Neural cell (in vitro differentiated cells): ENCODE data around the gene RAB3GAP2. TPM values are rescaled to one million over a fixed set of nuclear protein-coding genes. Genes with fewer than 3 reads are reported as not detected.

Experiments used
- H2AFZ ChIP-seq: fragments of 200-600, 300-800 bp; sonication (generic), shearing (Covaris generic); 2 replicates; pipeline ENCODE4 v1.6.0; 2014; ENCODE audit warnings: low read depth, mild to moderate bottlenecking, antibody characterized with exemption, low read length, moderate library complexity
- H3F3A ChIP-seq: fragments of 200-600 bp; shearing (Covaris generic); 2 replicates; pipeline ENCODE4 v1.6.1; 2016; ENCODE audit warnings: mild to moderate bottlenecking, moderate library complexity, mixed read lengths, antibody characterized with exemption, low read length; ENCODE audit not compliant: insufficient read depth, poor library complexity, severe bottlenecking
- H3K27ac ChIP-seq: fragments of 200-600, 300-800 bp; sonication (generic), shearing (Covaris generic); 2 replicates; pipeline ENCODE4 v1.5.1; 2014; ENCODE audit warnings: mild to moderate bottlenecking, low read length, moderate library complexity
- H3K27me3 ChIP-seq: fragments of 300-800, 200-600 bp; sonication (generic), shearing (Covaris generic); 2 replicates; pipeline ENCODE4 v1.6.0; 2014; ENCODE audit warnings: mild to moderate bottlenecking, low read depth, low read length, moderate library complexity; ENCODE audit not compliant: insufficient read depth
- H3K36me3 ChIP-seq: fragments of 300-800, 200-600 bp; sonication (generic), shearing (Covaris generic); 2 replicates; pipeline ENCODE4 v1.5.1; 2014; ENCODE audit warnings: mild to moderate bottlenecking, antibody characterized with exemption, low read length, moderate library complexity; ENCODE audit not compliant: insufficient read depth
- H3K4me2 ChIP-seq: fragments of 300-800, 200-600 bp; sonication (generic), shearing (Covaris generic); 2 replicates; pipeline ENCODE4 v1.6.0; 2014; ENCODE audit warnings: mild to moderate bottlenecking, low read length
- H3K4me3 ChIP-seq: fragments of 300-800, 200-600 bp; sonication (generic), shearing (Covaris generic); 2 replicates; pipeline ENCODE4 v1.5.1; 2014; ENCODE audit warnings: mild to moderate bottlenecking, low read length, moderate library complexity
- H3K79me2 ChIP-seq: fragments of 200-600 bp; shearing (Covaris generic); replicated peaks from 2 replicates; pipeline ENCODE4 v1.6.0; 2014; ENCODE audit warnings: mild to moderate bottlenecking, low read length, moderate library complexity; ENCODE audit not compliant: insufficient read depth
- H3K9ac ChIP-seq: fragments of 300-800, 200-600 bp; sonication (generic), shearing (Covaris generic); 2 replicates; pipeline ENCODE4 v1.6.1; 2016; ENCODE audit warnings: mild to moderate bottlenecking, low read length, mixed read lengths
- H3K9me2 ChIP-seq: fragments of 200-600 bp; shearing (Covaris generic); 2 replicates; pipeline ENCODE4 v1.6.1; 2016; ENCODE audit warnings: mild to moderate bottlenecking, low read length, mixed read lengths; ENCODE audit not compliant: insufficient read depth
- H3K9me3 ChIP-seq: fragments of 200-600, 300-800 bp; sonication (generic), shearing (Covaris generic); 2 replicates; pipeline ENCODE4 v1.6.1; 2016; ENCODE audit warnings: mild to moderate bottlenecking, mixed run types, low read length, moderate library complexity, mixed read lengths
- H4K20me1 ChIP-seq: fragments of 200-600 bp; shearing (Covaris generic); 2 replicates; pipeline ENCODE4 v1.6.1; 2016; ENCODE audit warnings: mild to moderate bottlenecking, mixed run types; ENCODE audit not compliant: insufficient read depth
- EP300 ChIP-seq: fragments of 450-650 bp; conservative IDR thresholded peaks from 2 replicates; pipeline ENCODE4 v1.6.1; 2014; ENCODE audit warnings: antibody characterized with exemption, mild to moderate bottlenecking, moderate library complexity; ENCODE audit not compliant: poor library complexity, severe bottlenecking
- MXI1 ChIP-seq: fragments of 450-650 bp; conservative IDR thresholded peaks from 2 replicates; pipeline ENCODE4 v1.6.1; 2014; ENCODE audit warnings: antibody characterized with exemption, mild to moderate bottlenecking; ENCODE audit not compliant: poor library complexity, severe bottlenecking
- POLR2AphosphoS5 ChIP-seq: IDR thresholded peaks from 2 replicates; pipeline ENCODE4 v1.6.1; 2012
- REST ChIP-seq: IDR thresholded peaks from 2 replicates; pipeline ENCODE4 v1.6.1; 2012; ENCODE audit warnings: borderline replicate concordance
- SMC3 ChIP-seq: fragments of 450-650 bp; conservative IDR thresholded peaks from 2 replicates; pipeline ENCODE4 v1.6.1; 2014; ENCODE audit warnings: antibody characterized with exemption, mild to moderate bottlenecking, moderate library complexity; ENCODE audit not compliant: poor library complexity
- TAF1 ChIP-seq: IDR thresholded peaks from 2 replicates; pipeline ENCODE4 v1.6.1; 2012; ENCODE audit warnings: low read depth
- polyA plus RNA-seq: library from polyadenylated mRNA; depleted of rRNA; stranded (reverse); fragments of >200 nt; gene quantifications from 2 replicates; pipeline ENCODE4 v1.2.3, GENCODE V29; 2014
- TF ChIP-seq, protein P1 (sequence below): fragments of 450-650 bp; IDR thresholded peaks from 2 replicates; pipeline ENCODE4 v1.5.1; 2014; ENCODE audit warnings: antibody characterized with exemption, mild to moderate bottlenecking, moderate library complexity; ENCODE audit not compliant: poor library complexity, severe bottlenecking

The RAB3GAP2 gene
- polyA plus RNA-seq, 1 donor from 2014 or later, result 39.9 TPM

DNA sequence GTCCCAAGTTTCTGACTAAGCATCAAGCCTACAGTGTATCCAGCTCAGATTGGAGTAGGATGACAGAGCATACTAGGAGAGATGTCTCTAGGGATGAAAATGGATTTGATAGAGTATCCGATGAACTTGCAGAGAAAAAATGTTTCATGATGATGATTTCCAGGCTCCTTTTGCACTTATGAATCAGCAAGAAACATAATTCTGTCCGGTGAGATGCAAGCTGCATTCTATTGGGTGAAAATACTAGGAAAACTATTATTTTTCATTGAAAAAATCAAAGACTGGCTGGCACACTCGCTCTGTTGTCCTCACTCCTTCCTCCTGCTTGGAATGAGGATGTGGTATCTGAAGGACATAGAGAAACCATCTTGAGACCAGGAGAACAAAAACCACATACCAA, 35.4 kb upstream of the RAB3GAP2 start:
- H3F3A ChIP-seq, result no peaks in the 10 kb centered on the region
- H3K27ac ChIP-seq, result no peak overlapping the region
- no peak for TF ChIP-seq SMC3
- no peaks in the 10 kb centered on the region for H3K36me3 ChIP-seq
- H3K79me2 ChIP-seq, result no peaks in the 10 kb centered on the region
- H3K9me3 ChIP-seq, result no peaks in the 10 kb centered on the region
- H2AFZ ChIP-seq, result no peak overlapping the region
- H3K4me3 ChIP-seq, result no peak overlapping the region
- no peaks in the 10 kb centered on the region for H4K20me1 ChIP-seq
- H3K27me3 ChIP-seq, result no peaks in the 10 kb centered on the region
- no peak overlapping the region for H3K4me2 ChIP-seq
- no peak overlapping the region for H3K9ac ChIP-seq
- no peaks in the 10 kb centered on the region for H3K9me2 ChIP-seq

- H3K27ac ChIP-seq, result no peak overlapping the region
- no peaks in the 10 kb centered on the region for H3K27me3 ChIP-seq
- no peaks in the 10 kb centered on the region for H3K9me2 ChIP-seq
- no peak overlapping the region for H2AFZ ChIP-seq
- no peaks in the 10 kb centered on the region for H4K20me1 ChIP-seq
- no peak overlapping the region for H3K9ac ChIP-seq
- no peaks in the 10 kb centered on the region for H3K36me3 ChIP-seq
- no peaks in the 10 kb centered on the region for H3K9me3 ChIP-seq
- no peak overlapping the region for H3K4me2 ChIP-seq
- no peaks in the 10 kb centered on the region for H3F3A ChIP-seq
- no peaks in the 10 kb centered on the region for H3K79me2 ChIP-seq
- no peak overlapping the region for H3K4me3 ChIP-seq
- no peak for TF ChIP-seq MXI1
- TF ChIP-seq POLR2AphosphoS5, result no peak
These were observed 34.1 kb upstream of the RAB3GAP2 start for GRCh38 chr1:220306339-220306738.

- Histone ChIP-seq H3K36me3 (no peaks in the 10 kb centered on the region), H2AFZ (no peak overlapping the region), H3F3A (no peaks in the 10 kb centered on the region), H3K9me3 (no peaks in the 10 kb centered on the region), H3K4me3 (no peak overlapping the region), H3K4me2 (no peak overlapping the region), H3K9me2 (no peaks in the 10 kb centered on the region), H3K9ac (no peak overlapping the region), H3K27me3 (no peaks in the 10 kb centered on the region), H3K79me2 (no peaks in the 10 kb centered on the region), H3K27ac (no peak overlapping the region), H4K20me1 (no peaks in the 10 kb centered on the region)
- TF ChIP-seq SMC3 (no peak), REST (no peak), TAF1 (no peak), EP300 (no peak), MXI1 (no peak)
- TF ChIP-seq, protein P1, sequence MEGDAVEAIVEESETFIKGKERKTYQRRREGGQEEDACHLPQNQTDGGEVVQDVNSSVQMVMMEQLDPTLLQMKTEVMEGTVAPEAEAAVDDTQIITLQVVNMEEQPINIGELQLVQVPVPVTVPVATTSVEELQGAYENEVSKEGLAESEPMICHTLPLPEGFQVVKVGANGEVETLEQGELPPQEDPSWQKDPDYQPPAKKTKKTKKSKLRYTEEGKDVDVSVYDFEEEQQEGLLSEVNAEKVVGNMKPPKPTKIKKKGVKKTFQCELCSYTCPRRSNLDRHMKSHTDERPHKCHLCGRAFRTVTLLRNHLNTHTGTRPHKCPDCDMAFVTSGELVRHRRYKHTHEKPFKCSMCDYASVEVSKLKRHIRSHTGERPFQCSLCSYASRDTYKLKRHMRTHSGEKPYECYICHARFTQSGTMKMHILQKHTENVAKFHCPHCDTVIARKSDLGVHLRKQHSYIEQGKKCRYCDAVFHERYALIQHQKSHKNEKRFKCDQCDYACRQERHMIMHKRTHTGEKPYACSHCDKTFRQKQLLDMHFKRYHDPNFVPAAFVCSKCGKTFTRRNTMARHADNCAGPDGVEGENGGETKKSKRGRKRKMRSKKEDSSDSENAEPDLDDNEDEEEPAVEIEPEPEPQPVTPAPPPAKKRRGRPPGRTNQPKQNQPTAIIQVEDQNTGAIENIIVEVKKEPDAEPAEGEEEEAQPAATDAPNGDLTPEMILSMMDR, result no peak
These were observed 31.6 kb upstream of the RAB3GAP2 start for GRCh38 chr1:220303871-220304270.
